Stimulated activated CD4-positive, alpha-beta T cell treated with anti-CD3 and anti-CD28 coated beads, TNF-alpha, amount 100 ng/mL, for 24 hours (primary cell): ENCODE measurements around the gene ACACA.
"Not testable (repeated sequence)": the region's sequence is repeated elsewhere in the genome, so short reads cannot be mapped to it uniquely, and the experiment has no call there.

Source experiments
- DNase-seq, 3 experiments: peaks; one replicate each; pipeline ENCODE4 v3.0.0-alpha.2; 2020; ENCODE audit warnings: low read depth in 3 of 3

Gene ACACA

GRCh38 chr17:37406635-37407461 lies at the start of gene ACACA, which contains the start of gene TADA2A:
TSS of gene ACACA (minus strand) at chr17:37406836. CDS start at chr17:37406299, 537 bp downstream.
TSS of gene TADA2A (plus strand) at chr17:37406886. CDS start at chr17:37411366, 4,480 bp downstream.
- peak; percentile 58 to 80 (median 64) for DNase-seq

- DNase-seq = no peak
Measured at GRCh38 chr17:37450112-37450511, 43.5 kb upstream of the ACACA start.

GRCh38 chr17:37447641-37448040 lies 41.0 kb upstream of the ACACA start:
- DNase-seq = no peak

DNA sequence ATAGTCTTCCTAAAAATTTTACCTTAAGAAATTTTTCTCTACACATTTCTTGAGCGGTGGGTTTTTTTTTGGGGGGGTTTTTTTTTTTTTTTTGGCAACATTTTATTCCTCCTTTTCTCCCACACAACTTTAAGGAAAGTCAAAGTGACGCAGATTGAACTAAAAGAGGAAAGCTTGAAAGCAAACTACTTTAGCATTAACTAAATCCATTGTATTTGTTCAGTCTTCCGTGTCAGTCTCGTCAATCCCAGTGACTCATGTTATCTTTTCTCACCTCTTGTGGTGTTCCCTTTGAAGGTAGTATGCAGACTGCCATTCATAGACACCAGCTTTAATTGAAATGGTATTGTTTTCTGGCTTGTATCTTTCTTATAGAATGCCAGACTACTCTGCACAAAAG lies 39.4 kb upstream of the ACACA start:
- no peak for DNase-seq

- not testable (repeated sequence) for DNase-seq
Measured at GRCh38 chr17:37441369-37442014, 34.9 kb upstream of the ACACA start.

GRCh38 chr17:37440424-37440823 lies 33.8 kb upstream of the ACACA start:
- no peak for DNase-seq

- DNase-seq = no peak
Measured at GRCh38 chr17:37438141-37438540, 31.5 kb upstream of the ACACA start.

DNA sequence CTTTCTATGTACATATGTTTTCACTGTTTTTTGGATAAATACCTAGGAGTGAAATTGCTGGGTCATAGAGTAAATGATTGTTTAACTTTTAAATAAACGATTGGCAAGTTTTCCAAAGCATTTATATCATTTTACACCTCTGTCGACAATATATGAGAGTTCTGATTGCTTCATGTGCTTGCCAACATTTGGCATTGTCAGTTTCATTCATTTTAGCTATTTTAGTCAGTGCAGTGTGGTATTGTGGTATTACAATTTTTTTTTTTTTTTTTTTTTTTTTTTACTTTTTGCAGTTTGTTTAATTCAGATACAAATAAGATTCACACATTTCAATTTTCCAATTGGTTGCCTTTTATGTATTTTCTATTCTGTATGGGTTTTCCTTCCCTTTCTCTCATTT lies 26.0 kb upstream of the ACACA start:
- no peak for DNase-seq

- no peak for DNase-seq
Measured at GRCh38 chr17:37430051-37430627, 23.5 kb upstream of the ACACA start.

DNA sequence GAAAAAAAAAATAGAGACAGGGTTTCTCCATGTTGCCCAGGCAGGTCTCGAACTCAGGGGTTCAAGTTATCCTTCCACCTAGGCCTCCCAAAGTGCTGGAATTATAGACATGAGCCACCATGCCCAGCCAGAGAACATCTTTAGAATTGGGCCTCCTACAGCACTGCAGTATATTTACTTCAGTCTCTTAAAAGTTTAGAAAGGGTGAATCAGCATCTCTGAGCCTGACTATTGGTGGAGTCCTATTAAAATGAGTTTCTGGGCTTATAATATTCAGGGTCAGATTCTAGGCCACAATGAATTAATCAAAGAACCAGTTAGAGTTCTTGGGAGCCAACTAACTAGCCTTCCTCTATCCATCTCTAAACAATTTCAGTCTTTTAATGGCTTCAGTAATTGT lies 22.8 kb upstream of the ACACA start:
- no peak for DNase-seq

DNA sequence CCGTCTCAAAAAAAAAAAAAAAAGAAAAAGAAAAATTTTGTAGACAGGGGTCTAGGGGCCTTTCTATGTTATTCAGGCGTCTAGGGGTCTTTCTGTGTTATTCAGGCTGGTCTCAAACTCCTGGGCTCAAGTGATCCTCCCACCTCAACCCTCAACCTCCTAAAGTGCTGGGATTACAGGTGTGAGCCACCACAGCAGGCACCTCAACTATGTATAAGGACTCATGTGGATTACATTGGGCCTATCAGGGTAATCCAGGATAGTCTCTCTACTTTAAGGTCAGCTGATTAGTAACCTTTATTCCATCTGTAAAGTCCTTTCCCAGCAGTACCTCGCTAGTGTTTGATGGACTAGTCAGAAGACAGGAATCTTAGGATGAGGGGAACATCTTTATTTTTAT lies 22.4 kb upstream of the ACACA start:
- DNase-seq = no peak

- no peak for DNase-seq
Measured at GRCh38 chr17:37425268-37425667, 18.6 kb upstream of the ACACA start.

DNA sequence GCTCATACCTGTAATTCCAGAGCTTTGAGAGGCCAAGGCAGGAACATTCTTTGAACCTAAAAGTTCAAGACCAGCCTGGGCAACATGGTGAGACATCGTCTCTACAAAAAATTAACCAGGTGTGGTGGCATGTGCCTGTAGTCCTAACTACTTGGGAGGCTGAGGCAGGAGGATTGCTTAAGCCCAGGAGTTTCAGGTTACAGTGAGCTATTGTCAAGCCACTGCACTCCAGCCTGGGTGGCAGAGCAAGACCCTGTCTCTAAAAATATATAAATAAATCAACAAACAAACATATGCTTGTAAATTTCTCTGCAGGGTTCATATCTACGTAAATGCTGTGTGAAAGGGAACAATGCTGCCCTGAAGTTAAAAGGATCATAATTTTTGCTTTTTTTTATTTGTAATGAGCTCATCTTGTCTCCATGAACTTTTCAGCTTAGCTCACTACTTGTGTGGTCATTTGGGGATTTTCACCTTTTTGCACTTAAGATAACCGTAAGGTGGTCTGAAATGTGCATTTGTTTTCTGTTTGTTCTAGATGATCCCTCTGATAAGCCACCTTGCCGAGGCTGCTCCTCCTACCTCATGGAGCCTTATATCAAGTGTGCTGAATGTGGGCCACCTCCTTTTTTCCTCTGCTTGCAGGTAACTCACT lies 16.5 kb upstream of the ACACA start:
- DNase-seq = no peak

GRCh38 chr17:37417852-37418251 lies 11.2 kb upstream of the ACACA start:
- no peak for DNase-seq

DNA sequence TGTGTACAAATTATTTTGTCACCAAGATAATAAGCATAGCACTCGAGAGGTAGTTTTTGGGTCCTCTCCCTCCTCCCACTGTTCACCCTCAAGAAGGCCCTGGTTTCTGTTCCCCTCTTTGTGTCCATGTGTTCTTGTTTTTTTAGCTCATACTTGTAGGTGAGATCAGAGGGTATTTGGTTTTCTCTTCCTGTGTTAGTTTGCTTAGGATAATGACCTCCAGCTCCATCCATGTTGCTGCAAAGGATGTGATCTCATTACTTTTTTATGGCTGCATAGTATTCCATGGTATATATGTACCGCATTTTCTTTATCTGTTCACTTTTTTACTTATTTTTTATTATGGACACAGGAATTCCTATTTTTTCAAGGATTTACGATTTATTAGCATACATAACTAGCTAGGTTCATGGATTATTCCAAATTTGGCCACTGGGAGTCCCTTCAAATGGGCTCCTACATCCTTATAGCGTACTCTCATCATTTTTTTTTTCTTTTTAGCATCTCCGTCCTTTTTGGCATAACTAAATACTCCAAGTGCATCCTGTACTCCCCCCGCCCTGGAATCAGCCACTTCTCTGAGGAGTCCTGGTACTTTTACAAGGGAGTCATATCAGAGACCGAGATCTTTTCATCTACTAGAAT lies 7.4 kb upstream of the ACACA start:
- DNase-seq = no peak

DNA sequence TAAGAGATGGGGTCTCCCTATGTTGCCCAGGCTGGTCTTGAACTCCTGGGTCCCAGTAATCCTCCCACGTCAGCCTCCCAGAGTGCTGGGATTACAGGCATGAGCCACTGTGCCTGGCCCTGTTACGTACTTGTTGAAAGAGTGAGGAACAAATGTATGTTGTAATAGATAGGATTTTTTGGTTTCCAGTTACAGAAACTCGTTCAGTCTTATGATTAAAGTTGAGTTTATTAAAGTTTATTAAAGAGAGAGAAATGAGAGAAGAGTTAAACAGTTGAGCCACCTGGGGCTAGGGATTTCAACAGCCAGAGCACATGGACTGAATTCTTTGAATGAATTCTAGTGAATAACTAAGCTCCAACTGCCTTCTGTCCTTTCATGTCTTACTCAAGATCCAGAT lies 3.7 kb upstream of the ACACA start:
- no peak for DNase-seq

DNA sequence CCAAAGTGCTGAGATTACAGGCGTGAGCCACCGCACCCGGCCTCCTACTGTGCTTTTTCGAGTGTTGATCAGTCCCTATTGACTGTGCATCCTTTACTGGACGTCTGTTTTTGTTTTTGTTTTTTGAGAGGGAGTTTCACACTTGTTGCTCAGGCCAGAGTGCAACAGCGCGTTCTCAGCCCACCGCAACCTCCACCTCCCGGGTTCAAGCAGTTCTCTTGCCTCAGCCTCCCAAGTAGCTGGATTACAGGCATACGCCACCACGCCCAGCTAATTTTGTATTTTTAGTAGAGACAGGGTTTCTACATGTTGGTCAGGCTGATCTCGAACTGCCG lies 1.5 kb upstream of the ACACA start:
- DNase-seq = not testable (repeated sequence)

DNA sequence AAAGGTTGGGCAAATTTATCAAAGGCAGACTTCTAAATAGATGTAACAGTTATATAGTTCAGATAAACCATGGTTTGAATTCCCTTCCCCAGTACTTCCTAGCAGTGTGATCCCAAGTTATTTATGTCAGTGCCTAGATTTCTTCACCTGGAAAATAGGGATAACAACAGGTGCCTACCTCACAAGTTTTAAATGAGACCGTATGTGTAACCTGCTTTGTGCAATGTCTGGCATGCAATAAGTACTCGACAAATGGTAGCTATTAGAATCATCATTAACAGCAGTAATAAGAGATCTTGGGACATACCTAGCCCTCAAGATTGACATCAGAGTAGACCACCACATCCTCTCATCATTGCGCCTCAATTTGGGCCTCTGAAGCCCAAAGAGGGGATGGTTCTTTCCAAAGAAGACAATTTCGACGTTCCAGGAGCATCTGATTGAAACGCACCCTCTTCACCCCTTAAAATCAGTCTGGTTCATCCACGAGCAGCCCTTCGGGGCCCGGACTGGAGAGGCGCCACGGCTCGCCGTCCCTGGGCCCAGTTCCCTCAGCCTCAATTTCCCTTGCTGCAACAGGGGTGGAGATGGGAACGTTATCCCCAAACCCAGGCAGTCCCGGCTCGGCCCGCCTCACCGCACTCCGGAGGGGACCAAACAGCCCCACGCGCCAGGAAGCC lies 541 bp downstream of the ACACA start:
- no peak for DNase-seq

- not testable (repeated sequence) for DNase-seq
Measured at GRCh38 chr17:37405522-37405921, 1.1 kb downstream of the ACACA start.

DNA sequence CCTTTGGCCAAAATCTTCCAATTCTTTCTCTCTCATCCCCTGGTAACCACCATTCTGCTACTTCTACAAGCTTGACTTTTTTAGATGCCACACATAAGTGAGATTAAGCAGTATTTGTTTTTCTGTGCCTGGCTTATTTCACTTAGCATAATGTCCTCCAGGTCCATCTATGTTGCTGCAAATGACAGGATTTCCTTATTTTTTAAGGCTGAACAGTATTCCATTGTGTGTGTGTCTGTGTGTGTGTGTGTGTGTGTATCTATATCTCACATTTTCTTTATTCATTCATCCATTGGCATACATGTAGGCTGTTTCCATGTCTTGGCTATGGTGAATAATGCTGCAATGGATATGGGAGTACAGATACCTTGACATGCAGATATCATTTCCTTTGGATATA lies 6.1 kb downstream of the ACACA start:
- DNase-seq = no peak

DNA sequence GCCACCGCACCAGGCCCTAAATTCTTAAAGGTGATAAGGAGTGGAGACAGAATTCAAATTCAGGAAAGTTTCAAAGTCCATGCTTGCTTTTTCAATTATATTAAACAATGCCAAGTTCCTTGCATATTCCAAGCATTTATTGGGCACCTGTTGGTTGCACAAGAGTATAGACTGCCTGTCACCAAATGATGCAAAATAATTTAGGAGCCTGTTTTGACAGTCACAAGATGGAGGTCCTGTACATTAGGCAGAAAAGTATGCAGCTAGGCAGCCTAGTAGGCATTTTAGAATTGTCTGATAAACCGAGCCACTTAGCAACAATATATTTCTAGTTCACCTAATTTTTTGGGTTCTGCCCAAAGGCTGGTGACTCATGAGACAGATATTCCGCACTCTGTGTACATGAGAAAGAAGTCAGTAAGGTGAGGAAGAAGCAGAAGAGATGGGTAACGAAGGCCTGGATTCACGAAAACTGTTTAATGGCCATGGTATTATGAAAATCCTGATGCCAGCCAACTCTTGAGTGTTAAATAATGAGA lies 7.3 kb downstream of the ACACA start:
- DNase-seq = no peak
